GM10248 (cell line): Measurements from ENCODE around the gene ZNF480.
"Not testable (repeated sequence)": the region's sequence is repeated elsewhere in the genome, so short reads cannot be mapped to it uniquely, and the experiment has no call there.

Experiments
- CTCF ChIA-PET: fragments of 300-600 bp; sonication (Branson Sonifier 250); formaldehyde crosslinking; extraction: SDS; loops from one replicate; lab custom pipeline; 2021; ENCODE audit warnings: antibody characterized with exemption; lab: Yijun Ruan, JAX
- POLR2A ChIA-PET: fragments of 350-650 bp; sonication (Branson Sonifier 250); formaldehyde crosslinking; extraction: SDS; loops from one replicate; lab custom pipeline; 2020; ENCODE audit warnings: antibody characterized with exemption; lab: Yijun Ruan, JAX
- DNase-seq: peaks from one replicate; pipeline ENCODE4 v3.0.0; 2012; ENCODE audit errors: extremely low spot score
- TF ChIP-seq, protein P1 (sequence below): IDR thresholded peaks from 2 replicates; pipeline ENCODE4 v1.5.1; 2012; ENCODE audit warnings: mild to moderate bottlenecking, low read depth; ENCODE audit errors: extremely low read depth, missing control alignments, control extremely low read depth

The ZNF480 gene

DNA sequence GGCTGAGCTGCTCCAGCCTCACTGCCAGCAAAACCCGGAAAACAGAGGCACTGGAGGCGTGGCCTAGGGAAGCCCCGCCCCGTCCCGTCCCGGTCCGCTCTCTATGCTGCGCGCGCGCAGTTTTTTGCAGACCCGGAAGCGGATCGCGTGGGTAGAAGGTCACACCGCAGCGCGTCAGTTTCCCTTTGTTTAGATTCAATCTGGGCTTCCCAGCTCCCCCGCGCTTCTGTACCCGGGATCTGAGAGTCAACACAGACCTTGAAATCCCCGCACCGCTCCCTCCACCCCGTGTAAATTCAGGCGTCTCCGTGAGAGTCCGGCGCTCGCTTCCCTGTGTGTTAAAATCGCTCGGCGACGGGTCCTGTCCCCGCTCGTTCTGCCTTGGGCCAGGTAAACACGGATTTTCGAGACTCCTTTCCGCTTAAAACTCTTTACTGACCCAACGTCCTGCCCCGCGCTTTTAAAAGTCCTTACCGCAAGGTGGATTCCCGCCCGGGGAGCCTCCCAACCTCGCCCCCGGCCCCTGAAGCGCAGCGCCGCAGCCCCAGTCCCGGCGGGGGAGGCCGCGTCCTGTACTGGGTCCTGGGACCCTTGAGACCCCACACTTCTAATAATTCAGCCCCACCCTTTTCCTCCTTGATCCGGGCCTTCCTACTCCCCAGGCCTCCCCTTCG, 39.3 kb downstream of the ZNF480 start, which contains the start of gene ZNF610:
ZNF610 (plus strand) TSS at position 127 of the 674 bp plus-strand sequence. CDS start 12,930 bp downstream, outside the sequence.
- CTCF ChIA-PET = no interaction called here
- peak; percentile 88 for DNase-seq
- TF ChIP-seq, protein P1, sequence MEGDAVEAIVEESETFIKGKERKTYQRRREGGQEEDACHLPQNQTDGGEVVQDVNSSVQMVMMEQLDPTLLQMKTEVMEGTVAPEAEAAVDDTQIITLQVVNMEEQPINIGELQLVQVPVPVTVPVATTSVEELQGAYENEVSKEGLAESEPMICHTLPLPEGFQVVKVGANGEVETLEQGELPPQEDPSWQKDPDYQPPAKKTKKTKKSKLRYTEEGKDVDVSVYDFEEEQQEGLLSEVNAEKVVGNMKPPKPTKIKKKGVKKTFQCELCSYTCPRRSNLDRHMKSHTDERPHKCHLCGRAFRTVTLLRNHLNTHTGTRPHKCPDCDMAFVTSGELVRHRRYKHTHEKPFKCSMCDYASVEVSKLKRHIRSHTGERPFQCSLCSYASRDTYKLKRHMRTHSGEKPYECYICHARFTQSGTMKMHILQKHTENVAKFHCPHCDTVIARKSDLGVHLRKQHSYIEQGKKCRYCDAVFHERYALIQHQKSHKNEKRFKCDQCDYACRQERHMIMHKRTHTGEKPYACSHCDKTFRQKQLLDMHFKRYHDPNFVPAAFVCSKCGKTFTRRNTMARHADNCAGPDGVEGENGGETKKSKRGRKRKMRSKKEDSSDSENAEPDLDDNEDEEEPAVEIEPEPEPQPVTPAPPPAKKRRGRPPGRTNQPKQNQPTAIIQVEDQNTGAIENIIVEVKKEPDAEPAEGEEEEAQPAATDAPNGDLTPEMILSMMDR = no peak
- POLR2A ChIA-PET = no interaction called here

DNA sequence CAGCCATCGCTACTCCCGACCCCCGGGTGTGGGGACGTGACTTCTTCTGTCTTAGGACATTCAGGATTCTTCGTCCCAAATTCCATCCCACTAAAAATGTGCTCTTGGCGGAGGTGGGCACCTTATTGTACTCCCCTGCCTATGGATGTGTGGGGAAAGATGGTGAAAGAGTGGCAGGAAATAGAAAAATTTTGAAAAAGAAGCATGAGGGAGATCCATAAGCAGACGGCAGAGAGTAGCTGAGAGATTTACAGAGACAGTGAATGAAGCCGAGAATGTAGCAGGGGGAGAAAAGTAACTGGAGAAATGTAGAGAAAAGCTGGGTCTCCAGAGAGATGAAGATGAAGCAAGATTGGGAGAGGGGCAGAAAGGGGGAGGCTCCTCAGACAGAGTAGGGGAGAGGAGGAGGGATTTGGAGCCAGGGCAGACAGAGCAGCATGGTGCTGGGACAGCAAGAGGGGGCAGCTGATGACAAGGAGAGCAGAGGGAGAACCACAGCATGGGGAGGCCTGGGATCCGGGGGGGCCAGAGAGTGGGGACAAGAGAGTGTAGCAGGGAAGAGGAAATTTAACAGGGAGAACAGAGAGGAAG, 39.9 kb downstream of the ZNF480 start:
- TF ChIP-seq, protein P1 = no peak
- ChIA-PET CTCF (no interaction called here), POLR2A (no interaction called here)
- DNase-seq = no peak

DNA sequence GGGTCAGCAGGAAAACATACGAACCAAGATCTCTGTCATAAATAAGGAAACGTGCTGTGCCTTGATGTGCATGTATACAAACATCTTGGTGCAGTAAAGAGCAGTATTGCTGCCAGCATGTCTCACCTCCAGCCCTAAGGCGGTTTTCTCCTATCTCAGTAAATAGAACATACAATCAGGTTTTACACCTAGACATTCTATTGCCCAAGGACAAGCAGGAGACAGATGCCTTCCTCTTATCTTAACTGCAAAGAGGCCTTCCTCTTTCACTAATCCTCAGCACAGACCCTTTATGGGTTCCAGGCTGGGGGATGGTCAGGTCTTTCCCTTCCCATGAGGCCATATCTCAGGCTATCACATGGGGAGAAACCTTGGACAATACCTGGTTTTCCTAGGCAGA, 42.1 kb downstream of the ZNF480 start:
- DNase-seq, POLR2A ChIA-PET, CTCF ChIA-PET: not testable (repeated sequence)

DNA sequence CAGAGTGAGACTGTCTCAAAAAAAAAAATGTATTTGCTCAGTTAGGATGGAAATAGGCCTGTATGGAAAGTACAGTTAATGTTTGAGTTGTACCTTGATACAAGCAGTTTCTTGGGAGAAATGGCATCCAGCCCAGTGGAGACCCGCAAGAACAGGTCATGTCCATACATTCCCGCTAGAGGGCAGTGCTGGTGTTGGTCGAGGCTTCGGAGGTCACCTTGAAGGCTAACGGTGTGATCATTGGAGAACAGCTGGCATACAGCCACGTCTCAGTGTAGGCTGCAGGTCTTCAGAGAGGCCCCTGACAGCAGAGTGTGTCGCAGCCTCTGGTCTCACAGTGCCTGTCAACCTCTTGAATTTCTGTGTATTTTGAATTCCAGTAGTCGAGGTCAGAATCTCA, 46.6 kb downstream of the ZNF480 start:
- peak; percentile 43 for DNase-seq
- ChIA-PET POLR2A (no interaction called here), CTCF (interaction anchor here (1.1 to 1.6 kb wide), 5 partner anchors 11 to 392 kb away, joined by 3 read pairs; no protein-coding TSS in a partner anchor)
- TF ChIP-seq, protein P1 = peak; percentile 10

DNA sequence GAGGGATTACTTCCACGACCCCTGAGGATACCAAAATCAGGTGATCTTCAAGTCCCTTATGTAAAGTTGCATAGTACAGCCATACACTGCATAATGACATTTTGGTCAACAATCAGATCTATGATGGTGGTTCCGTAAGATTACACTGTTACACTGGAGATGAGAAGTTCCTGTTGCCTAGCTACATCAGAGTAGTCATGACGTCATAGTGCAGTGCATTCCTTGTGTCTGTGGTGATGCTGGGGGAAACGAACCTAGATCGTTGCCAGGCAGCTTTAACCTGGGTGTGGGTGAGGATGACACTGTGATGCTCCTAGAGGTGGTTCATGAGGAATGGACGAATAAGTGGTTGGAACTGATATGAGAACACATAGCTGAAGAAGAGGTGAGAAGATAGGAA, 48.2 kb downstream of the ZNF480 start:
- POLR2A ChIA-PET = no interaction called here
- TF ChIP-seq, protein P1 = no peak
- CTCF ChIA-PET = no interaction called here
- no peak for DNase-seq

DNA sequence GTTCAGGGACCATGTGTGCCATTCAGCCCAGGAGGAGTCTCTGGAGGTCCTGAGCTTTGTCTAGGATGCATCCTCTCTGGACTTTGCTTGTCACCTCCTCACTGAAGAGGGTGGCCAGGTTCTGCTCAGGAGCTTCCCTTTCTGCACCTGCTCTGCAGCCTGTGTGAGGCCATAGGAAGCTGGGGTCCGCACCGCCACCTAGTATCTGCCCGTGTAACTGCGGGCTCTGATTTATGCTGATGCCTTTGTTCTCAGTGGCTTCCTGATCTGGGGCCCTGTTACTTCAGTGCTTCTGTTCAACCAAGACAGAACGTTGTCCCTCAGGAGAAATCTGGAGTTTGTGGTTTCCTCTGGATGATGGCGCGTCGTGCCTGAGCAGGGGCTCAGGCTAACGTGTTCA, 54.5 kb downstream of the ZNF480 start:
- no peak for DNase-seq
- ChIA-PET POLR2A (no interaction called here), CTCF (no interaction called here)
- TF ChIP-seq, protein P1 = no peak

DNA sequence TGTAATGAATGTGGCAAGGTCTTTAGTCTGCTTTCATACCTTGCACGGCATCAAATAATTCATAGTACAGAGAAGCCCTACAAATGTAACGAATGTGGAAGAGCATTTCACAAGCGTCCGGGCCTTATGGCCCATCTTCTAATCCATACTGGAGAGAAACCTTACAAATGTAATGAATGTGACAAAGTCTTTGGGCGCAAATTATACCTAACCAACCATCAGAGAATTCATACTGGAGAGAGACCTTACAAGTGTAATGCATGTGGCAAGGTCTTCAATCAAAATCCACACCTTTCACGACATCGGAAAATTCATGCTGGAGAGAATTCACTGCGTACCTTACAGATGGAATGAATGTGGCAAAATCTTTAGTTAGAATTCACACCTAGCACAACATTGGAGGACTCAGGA, 69.5 kb downstream of the ZNF480 start:
- TF ChIP-seq, protein P1 = no peak

More for the DNA sequence above, 69.5 kb downstream of the ZNF480 start:
- no peak for DNase-seq
- CTCF ChIA-PET = no interaction called here
- POLR2A ChIA-PET = no interaction called here
